Right atrium auricular region (tissue), 2 donors: ENCODE data around the gene KLHL7. TPM values are rescaled to one million over a fixed set of nuclear protein-coding genes. Genes with fewer than 3 reads are reported as not detected.
"Not testable (repeated sequence)": the region's sequence is repeated elsewhere in the genome, so short reads cannot be mapped to it uniquely, and the experiment has no call there.

Experiments used
- DNase-seq: peaks from one replicate; pipeline ENCODE4 v3.0.0-alpha.2; 2019; ENCODE audit warnings: low spot score
- H3K27ac ChIP-seq, 2 donors: fragments of 200-600 bp; sonication (generic); 1 replicate in 1 of 2; 2 replicates in 1 of 2; pipeline ENCODE4 v1.5.1; 2016 to 2019
- H3K27me3 ChIP-seq, 2 donors: fragments of 200-600 bp; sonication (generic); one replicate each; pipeline versions ENCODE4 v1.5.1 to v1.6.0; 2017 to 2019
- H3K36me3 ChIP-seq: fragments of 200-600 bp; sonication (generic); one replicate; pipeline ENCODE4 v1.5.1; 2016
- H3K4me1 ChIP-seq, 2 donors: fragments of 200-600 bp; sonication (generic); one replicate each; pipeline versions ENCODE4 v1.5.1 to v1.6.0; 2017 to 2019
- H3K4me3 ChIP-seq, 2 donors: fragments of 200-600 bp; sonication (generic); 1 replicate in 1 of 2; 2 replicates in 1 of 2; pipeline ENCODE4 v1.5.1; 2017 to 2019; ENCODE audit warnings: mild to moderate bottlenecking in 1 of 2, moderate library complexity in 1 of 2
- H3K9me3 ChIP-seq, 2 donors: fragments of 200-600 bp; sonication (generic); one replicate each; pipeline ENCODE4 v1.5.1; 2019
- total RNA-seq, 2 donors: library from RNA; depleted of rRNA; stranded (reverse); fragments of >200 nt; gene quantifications; one replicate each; pipeline ENCODE4 v1.1.0, GENCODE V29; 2016
- TF ChIP-seq, protein P1 (sequence below), 2 donors: fragments of 200-600 bp; sonication (generic); IDR thresholded peaks; one replicate each; pipeline ENCODE4 v1.5.1; 2019; ENCODE audit warnings: antibody characterized with exemption in 2 of 2

Gene KLHL7
- total RNA-seq, 2 donors from 2014 or later = 37.3 to 87.6 TPM

DNA sequence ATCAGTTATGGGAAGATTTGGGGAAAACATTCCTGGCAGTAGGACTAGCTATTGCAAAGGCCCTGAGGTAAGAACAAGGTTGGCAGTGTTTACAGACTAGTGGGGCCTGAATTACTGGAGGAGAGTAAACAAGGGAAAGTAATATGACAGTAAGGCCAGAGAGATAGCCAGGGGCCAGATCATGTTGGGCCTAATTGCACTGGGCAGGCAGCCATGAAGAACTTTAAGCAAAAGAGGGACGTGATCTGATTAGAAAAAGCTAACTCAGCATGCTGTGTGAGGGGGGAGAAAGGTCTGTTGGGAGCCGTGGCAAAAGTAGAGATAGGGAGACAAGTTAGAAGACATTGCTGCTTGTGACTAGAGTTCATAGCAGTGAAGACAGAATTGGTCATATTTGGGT, 85.4 kb downstream of the KLHL7 start:
- H3K27me3 ChIP-seq = no peaks in the 10 kb centered on the region
- no peak for DNase-seq
- H3K27ac ChIP-seq = no peak overlapping the region
- H3K36me3 ChIP-seq = peaks cover 52% of the 10 kb centered on the region
- no peak overlapping the region for H3K4me3 ChIP-seq
- H3K9me3 ChIP-seq = no peaks in the 10 kb centered on the region
- no peaks in the 10 kb centered on the region for H3K4me1 ChIP-seq
- TF ChIP-seq, protein P1, sequence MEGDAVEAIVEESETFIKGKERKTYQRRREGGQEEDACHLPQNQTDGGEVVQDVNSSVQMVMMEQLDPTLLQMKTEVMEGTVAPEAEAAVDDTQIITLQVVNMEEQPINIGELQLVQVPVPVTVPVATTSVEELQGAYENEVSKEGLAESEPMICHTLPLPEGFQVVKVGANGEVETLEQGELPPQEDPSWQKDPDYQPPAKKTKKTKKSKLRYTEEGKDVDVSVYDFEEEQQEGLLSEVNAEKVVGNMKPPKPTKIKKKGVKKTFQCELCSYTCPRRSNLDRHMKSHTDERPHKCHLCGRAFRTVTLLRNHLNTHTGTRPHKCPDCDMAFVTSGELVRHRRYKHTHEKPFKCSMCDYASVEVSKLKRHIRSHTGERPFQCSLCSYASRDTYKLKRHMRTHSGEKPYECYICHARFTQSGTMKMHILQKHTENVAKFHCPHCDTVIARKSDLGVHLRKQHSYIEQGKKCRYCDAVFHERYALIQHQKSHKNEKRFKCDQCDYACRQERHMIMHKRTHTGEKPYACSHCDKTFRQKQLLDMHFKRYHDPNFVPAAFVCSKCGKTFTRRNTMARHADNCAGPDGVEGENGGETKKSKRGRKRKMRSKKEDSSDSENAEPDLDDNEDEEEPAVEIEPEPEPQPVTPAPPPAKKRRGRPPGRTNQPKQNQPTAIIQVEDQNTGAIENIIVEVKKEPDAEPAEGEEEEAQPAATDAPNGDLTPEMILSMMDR (IDR thresholded peaks at IDR 0.05) = no peak

DNA sequence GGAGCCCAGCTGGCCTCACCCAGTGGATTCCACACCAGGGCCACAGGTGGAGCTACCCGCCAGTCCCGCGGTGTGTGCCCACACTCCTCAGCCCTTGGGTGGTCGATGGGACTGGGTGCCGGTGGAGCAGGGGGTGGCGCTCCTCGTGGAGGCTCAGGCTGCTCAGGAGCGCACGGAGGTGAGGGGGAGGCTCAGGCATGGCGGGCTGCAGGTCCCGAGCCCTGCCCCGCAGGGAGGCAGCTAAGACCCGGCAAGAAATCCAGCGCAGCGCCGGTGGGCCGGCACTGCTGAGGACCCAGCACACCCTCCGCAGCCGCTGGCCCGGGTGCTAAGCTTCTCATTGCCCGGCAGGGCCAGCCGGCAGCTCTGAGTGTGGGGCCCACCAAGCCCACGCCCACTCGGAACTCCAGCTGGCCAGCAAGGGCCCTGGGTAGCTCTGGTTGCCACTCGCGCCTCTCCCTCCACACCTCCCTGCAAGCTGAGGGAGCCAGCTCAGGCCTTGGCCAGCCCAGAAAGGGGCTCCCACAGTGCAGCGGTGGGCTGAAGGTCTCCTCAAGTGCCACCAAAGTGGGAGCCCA, 88.2 kb downstream of the KLHL7 start:
- H3K4me1 ChIP-seq, H3K4me3 ChIP-seq, DNase-seq, H3K27ac ChIP-seq, H3K9me3 ChIP-seq, H3K27me3 ChIP-seq: not testable (repeated sequence)
- H3K36me3 ChIP-seq = peaks cover 30% of the 10 kb centered on the region

DNA sequence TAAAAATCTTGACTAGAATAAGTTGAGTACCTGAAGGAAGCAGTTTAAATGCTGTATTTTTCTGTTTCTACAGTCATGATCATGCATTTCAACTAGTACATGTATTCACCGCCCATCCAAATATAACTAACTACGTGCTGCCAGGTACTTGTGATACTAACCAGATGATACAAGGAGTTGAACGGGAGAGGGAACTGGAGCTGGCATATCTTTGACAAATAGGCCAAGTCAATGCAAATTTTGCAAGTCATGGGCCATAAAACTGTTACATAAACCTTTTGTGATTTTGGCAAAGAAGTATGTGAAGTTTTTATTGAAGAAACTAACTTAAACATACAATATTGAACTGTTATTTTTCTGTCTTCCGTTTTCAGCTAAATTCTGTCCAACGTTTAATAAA, 90.7 kb downstream of the KLHL7 start:
- DNase-seq = no peak
- Histone ChIP-seq H3K27ac (peak overlapping the region in 1 of 2 donors; percentile 62), H3K4me3 (no peak overlapping the region), H3K27me3 (no peaks in the 10 kb centered on the region), H3K4me1 (no peaks in the 10 kb centered on the region), H3K36me3 (peaks cover 34% of the 10 kb centered on the region), H3K9me3 (no peaks in the 10 kb centered on the region)
- TF ChIP-seq, protein P1 (IDR thresholded peaks at IDR 0.05) = no peak

DNA sequence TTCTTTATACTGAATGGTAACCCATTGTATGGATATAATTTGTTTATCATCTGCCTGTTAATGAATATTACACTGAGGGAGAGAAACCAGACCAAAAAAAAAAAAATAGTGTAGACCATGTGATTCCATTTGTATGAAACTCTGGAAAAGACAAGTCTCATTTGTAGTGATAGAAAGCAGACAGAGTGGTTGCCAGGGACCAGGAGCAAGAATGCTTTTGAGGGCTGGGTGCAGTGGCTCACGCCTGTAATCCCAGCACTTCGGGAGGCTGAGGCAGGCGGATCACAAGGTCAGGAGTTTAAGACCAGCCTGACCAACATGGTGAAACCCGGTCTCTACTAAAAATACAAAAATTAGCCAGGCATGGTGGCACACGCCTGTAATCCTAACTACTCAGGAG, 92.2 kb downstream of the KLHL7 start:
- not testable (repeated sequence) for DNase-seq, H3K9me3 ChIP-seq, H3K27ac ChIP-seq, H3K4me1 ChIP-seq, H3K4me3 ChIP-seq, H3K27me3 ChIP-seq
- H3K36me3 ChIP-seq = peaks cover 38% of the 10 kb centered on the region

DNA sequence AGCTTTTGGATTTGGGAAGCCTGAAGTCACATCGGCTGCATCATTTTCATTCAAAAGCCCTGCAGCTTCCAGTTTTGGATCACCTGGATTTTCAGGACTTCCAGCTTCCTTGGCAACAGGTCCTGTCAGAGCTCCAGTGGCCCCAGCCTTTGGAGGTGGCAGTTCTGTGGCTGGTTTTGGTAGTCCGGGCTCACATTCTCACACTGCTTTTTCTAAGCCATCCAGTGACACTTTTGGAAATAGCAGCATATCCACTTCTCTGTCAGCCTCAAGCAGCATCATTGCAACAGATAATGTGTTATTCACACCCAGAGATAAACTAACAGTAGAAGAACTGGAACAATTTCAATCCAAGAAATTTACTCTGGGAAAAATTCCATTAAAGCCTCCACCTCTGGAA, 94.7 kb downstream of the KLHL7 start:
- TF ChIP-seq, protein P1 (IDR thresholded peaks at IDR 0.05) = no peak
- no peak for DNase-seq
- Histone ChIP-seq H3K27ac (peak overlapping the region; percentile 12 to 62), H3K4me1 (no peaks in the 10 kb centered on the region), H3K27me3 (no peaks in the 10 kb centered on the region), H3K9me3 (no peaks in the 10 kb centered on the region), H3K4me3 (no peak overlapping the region), H3K36me3 (peaks cover 22% of the 10 kb centered on the region)

DNA sequence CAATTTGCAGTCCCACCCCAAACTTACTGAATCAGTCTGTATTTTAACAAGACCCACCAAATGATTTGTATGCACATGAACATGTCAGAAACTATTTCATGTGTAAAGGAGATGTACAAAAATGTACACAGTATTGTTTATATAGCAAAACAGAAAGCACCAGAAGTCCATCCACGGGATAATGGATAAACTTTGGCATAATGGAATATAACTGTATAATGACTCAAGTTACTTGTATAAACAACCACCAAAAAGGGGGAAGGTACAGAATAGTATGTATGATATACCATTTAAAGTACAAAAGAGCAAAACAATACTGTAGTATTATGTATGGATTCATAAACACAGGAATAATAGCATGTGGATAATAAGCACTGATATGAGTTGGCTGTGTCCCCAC, 98.7 kb downstream of the KLHL7 start:
- DNase-seq = no peak
- H3K36me3 ChIP-seq = peaks cover 20% of the 10 kb centered on the region
- TF ChIP-seq, protein P1 (IDR thresholded peaks at IDR 0.05) = no peak
- H3K4me3 ChIP-seq = no peak overlapping the region
- H3K9me3 ChIP-seq = no peaks in the 10 kb centered on the region
- H3K4me1 ChIP-seq = peaks cover 0 to 6% of the 10 kb centered on the region in 2 donors
- no peak overlapping the region for H3K27ac ChIP-seq
- no peaks in the 10 kb centered on the region for H3K27me3 ChIP-seq

DNA sequence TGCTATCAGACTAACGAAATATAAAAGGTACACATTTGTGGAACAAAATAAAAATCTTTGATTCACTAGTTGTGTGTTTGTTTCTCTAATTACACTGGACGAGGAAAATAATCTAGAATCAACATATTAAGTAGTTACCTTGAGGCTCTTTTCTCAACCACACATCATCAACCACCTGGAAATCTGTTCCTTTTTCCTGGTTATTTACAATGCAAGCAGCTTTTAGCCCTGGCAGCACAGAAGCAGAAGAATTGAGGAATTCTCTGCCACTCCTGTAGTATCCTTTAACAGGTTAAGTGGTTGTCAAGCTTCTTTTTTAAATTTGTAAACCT, 100.0 kb downstream of the KLHL7 start:
- Histone ChIP-seq H3K4me3 (peak overlapping the region in 1 of 2 donors; percentile 43), H3K27me3 (no peaks in the 10 kb centered on the region), H3K36me3 (peaks cover 8% of the 10 kb centered on the region), H3K27ac (peak overlapping the region; percentile 12 to 51), H3K9me3 (no peaks in the 10 kb centered on the region), H3K4me1 (peaks cover 0 to 6% of the 10 kb centered on the region in 2 donors)
- no peak for DNase-seq
- TF ChIP-seq, protein P1 (IDR thresholded peaks at IDR 0.05) = no peak
